K562 (cell line): ENCODE data around the gene ELOVL1. TPM values are rescaled to one million over a fixed set of nuclear protein-coding genes. Genes with fewer than 3 reads are reported as not detected.

Source experiments
- BHLHE40 ChIP-seq: IDR thresholded peaks from 2 replicates; pipeline ENCODE4 v1.6.1; 2011; ENCODE audit warnings: low read length, improper control_type of control experiment
- CREB1 ChIP-seq, 2 experiments: sonication (generic) in 1 of 2; formaldehyde crosslinking in 1 of 2; IDR thresholded peaks; 2 replicates each; pipeline versions ENCODE4 v1.6.1 to v1.8.0; 2012 to 2022; ENCODE audit warnings: inconsistent platforms in 1 of 2, mild to moderate bottlenecking in 1 of 2, missing genetic modification reagents in 1 of 2, moderate library complexity in 1 of 2
- HDAC2 ChIP-seq: fragments of 450-650 bp; IDR thresholded peaks from 2 replicates; pipeline ENCODE4 v1.6.1; 2016; ENCODE audit warnings: mild to moderate bottlenecking
- KLF13 ChIP-seq: fragments of 450-650 bp; IDR thresholded peaks from 2 replicates; pipeline ENCODE4 v1.6.1; 2016; ENCODE audit warnings: missing genetic modification characterization, low read depth, mild to moderate bottlenecking, missing compliant biosample characterization, moderate library complexity, borderline replicate concordance
- PHF20 ChIP-seq: fragments of 450-650 bp; IDR thresholded peaks from 2 replicates; pipeline ENCODE4 v1.6.1; 2018; ENCODE audit not compliant: partially characterized antibody
- RB1 ChIP-seq: fragments of 450-650 bp; IDR thresholded peaks from 2 replicates; pipeline ENCODE4 v1.6.1; 2017; ENCODE audit warnings: low read depth, mild to moderate bottlenecking
- RBBP5 ChIP-seq: fragments of 200-600 bp; sonication (generic); IDR thresholded peaks from 2 replicates; pipeline ENCODE4 v1.6.1; 2012; ENCODE audit warnings: borderline replicate concordance, mild to moderate bottlenecking, low read length, control low read depth, inconsistent platforms; ENCODE audit not compliant: insufficient read depth, poor library complexity, severe bottlenecking
- RBM22 ChIP-seq: fragments of 200-400 bp; formaldehyde crosslinking; IDR thresholded peaks from 2 replicates; pipeline ENCODE4 v1.6.1; 2018; ENCODE audit warnings: low read length, low read depth; ENCODE audit not compliant: poor library complexity, severe bottlenecking
- SNRNP70 ChIP-seq: fragments of 200-400 bp; formaldehyde crosslinking; optimal IDR thresholded peaks from 2 replicates; pipeline ENCODE3; 2017; ENCODE audit warnings: low read depth, low read length
- TAF9B ChIP-seq: fragments of 450-650 bp; IDR thresholded peaks from 2 replicates; pipeline ENCODE4 v1.6.1; 2018; ENCODE audit warnings: mild to moderate bottlenecking; ENCODE audit not compliant: partially characterized antibody
- TGIF2 ChIP-seq: sonication (generic); formaldehyde crosslinking; IDR thresholded peaks from 2 replicates; pipeline ENCODE4 v1.8.1; 2022; ENCODE audit warnings: mild to moderate bottlenecking, missing genetic modification reagents, moderate library complexity
- U2AF1 ChIP-seq: fragments of 200-400 bp; formaldehyde crosslinking; optimal IDR thresholded peaks from 2 replicates; pipeline ENCODE3; 2017; ENCODE audit warnings: mild to moderate bottlenecking, low read depth, low read length, moderate library complexity
- polyA plus RNA-seq, 8 experiments: library from polyadenylated mRNA; depleted of rRNA in 4 of 8; stranded (reverse) in 5 of 8; unstranded in 3 of 8; fragments of >200 nt; fragmentation: Nextera tagmentation in 2 of 8; fragmentation: Illumina TruSeq in 1 of 8; extraction: Ambion mirVana in 2 of 8; extraction: Trizol in 1 of 8; gene quantifications; 2 replicates each; pipeline versions ENCODE4 v1.2.1 to v1.2.3, GENCODE V29; 2011 to 2014; ENCODE audit warnings: inconsistent platforms in 1 of 8, missing spikeins in 1 of 8
- total RNA-seq, 7 experiments: library from RNA; depleted of rRNA in 6 of 7; stranded (reverse); fragments of >200 nt in 6 of 7; fragmentation: Illumina TruSeq in 2 of 7; extraction: Trizol in 2 of 7; gene quantifications; 2 replicates each; pipeline versions ENCODE4 v1.2.1 to v1.2.3, GENCODE V29; 2011 to 2021; ENCODE audit warnings: low replicate concordance in 1 of 7
- TF ChIP-seq, protein P1 (sequence below), 3 experiments: fragments of 200-800 bp in 1 of 3; sonication (Bioruptor generic) in 1 of 3; sonication (generic) in 1 of 3; formaldehyde crosslinking in 1 of 3; IDR thresholded peaks; 2 replicates each; pipeline versions ENCODE4 v1.6.1 to v1.8.0; 2016 to 2022; ENCODE audit warnings: mild to moderate bottlenecking in 2 of 3, missing compliant biosample characterization in 2 of 3, missing genetic modification characterization in 2 of 3, missing genetic modification reagents in 1 of 3
- TF ChIP-seq, protein P2 (sequence below), 2 experiments: IDR thresholded peaks; 2 replicates each; pipeline ENCODE4 v1.6.1; 2011; ENCODE audit warnings: borderline replicate concordance in 1 of 2, control low read depth in 1 of 2, low read depth in 1 of 2, low read length in 1 of 2, mild to moderate bottlenecking in 1 of 2, mixed read lengths in 1 of 2, moderate library complexity in 1 of 2; ENCODE audit not compliant: insufficient read depth in 1 of 2, insufficient read length in 1 of 2, poor library complexity in 1 of 2, severe bottlenecking in 1 of 2; ENCODE audit errors: extremely low read depth in 1 of 2
- TF ChIP-seq, protein P3 (sequence below): sonication (generic); formaldehyde crosslinking; IDR thresholded peaks from 2 replicates; pipeline ENCODE4 v1.9.0; 2022; ENCODE audit warnings: mild to moderate bottlenecking, missing genetic modification reagents
- TF ChIP-seq, protein P4 (sequence below): sonication (generic); formaldehyde crosslinking; IDR thresholded peaks from 2 replicates; pipeline ENCODE4 v1.8.0; 2022; ENCODE audit warnings: mild to moderate bottlenecking, missing genetic modification reagents

Gene ELOVL1
- total and polyA plus RNA-seq, 9 of the 15 experiments (the other 6 are each of a cell fraction or from before 2014, with no cell fraction given): 51.0 to 157 (median 70.3) TPM

DNA sequence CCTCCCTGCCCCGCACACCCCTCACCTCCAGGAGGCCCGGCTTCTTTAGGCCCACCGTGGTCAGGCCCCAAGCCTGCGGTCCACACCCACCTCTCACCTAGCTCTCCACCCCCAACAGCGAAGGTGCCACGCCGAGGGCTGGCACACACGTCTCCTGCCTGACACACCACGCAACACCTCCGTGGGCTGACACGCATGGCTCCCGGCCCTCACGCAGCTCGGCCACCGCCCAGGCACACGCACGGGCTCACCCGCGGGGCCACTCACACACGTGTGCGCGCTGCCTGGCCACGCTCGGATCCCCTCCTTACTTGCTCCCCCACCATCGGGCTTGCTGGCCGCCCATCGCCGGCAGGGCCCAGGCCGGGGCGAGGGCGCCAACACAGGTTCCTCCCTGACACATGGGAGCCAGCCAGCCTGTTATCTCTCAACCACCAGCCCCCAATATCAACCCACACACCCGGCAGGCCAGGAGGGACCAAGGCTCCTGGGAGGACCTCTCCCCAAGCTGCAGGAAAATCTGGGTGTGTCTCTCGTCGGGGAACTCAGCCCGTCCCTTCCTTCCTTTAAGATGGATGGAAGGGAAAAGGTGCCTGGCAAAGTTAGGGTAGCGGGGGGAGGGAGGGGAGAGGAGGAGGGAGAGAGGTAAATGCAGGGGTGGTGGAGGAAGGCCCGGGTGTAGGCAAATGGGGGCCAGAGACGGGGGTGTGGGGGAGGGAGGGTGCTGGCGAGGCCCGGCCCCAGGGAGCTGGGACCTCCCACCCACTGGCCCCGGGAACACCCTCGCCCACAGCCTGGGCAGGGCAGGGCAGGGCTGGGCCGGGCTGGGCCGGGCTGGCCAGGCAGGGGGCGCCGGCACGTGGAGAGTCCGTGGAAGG, 546 bp downstream of the ELOVL1 start (continued):
- TF ChIP-seq, protein P1, sequence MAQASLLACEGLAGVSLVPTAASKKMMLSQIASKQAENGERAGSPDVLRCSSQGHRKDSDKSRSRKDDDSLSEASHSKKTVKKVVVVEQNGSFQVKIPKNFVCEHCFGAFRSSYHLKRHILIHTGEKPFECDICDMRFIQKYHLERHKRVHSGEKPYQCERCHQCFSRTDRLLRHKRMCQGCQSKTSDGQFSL (CRISPR knock-in tag; IDR thresholded peaks at IDR 0.05): peak; percentile 54; the same call in 1 of the 2 replicates
- TF ChIP-seq, protein P1 (tag; IDR thresholded peaks at IDR 0.05): no peak
- TF ChIP-seq RBBP5 (peak; percentile 15), SNRNP70 (no peak), HDAC2 (peak; percentile 56; the same call in 1 of the 2 replicates), KLF13 (tag) (0 out of 2 replicates have a peak, but pooled peaks have one; percentile 43), BHLHE40 (peak; percentile 9; the same call in 1 of the 2 replicates), RB1 (0 out of 2 replicates have a peak, but pooled peaks have one; percentile 37), PHF20 (peak; percentile 25), TAF9B (peak; percentile 11), CREB1 (IDR thresholded peaks at IDR 0.05) (peak; percentile 28; the same call in 1 of the 2 replicates), CREB1 (CRISPR knock-in tag; IDR thresholded peaks at IDR 0.05) (no peak), U2AF1 (peak; percentile 78), TGIF2 (CRISPR knock-in tag) (0 out of 2 replicates have a peak, but pooled peaks have one; percentile 35), RBM22 (peak; percentile 73)
- TF ChIP-seq, protein P2, sequence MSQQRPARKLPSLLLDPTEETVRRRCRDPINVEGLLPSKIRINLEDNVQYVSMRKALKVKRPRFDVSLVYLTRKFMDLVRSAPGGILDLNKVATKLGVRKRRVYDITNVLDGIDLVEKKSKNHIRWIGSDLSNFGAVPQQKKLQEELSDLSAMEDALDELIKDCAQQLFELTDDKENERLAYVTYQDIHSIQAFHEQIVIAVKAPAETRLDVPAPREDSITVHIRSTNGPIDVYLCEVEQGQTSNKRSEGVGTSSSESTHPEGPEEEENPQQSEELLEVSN (IDR thresholded peaks at IDR 0.05; ENCODE audit: borderline replicate concordance in 1 of 2, extremely low read depth in 1 of 2, insufficient read depth in 1 of 2, insufficient read length in 1 of 2, low read depth in 1 of 2, low read length in 1 of 2, poor library complexity in 1 of 2, severe bottlenecking in 1 of 2): peak; percentile 66 to 87
- TF ChIP-seq, protein P3, sequence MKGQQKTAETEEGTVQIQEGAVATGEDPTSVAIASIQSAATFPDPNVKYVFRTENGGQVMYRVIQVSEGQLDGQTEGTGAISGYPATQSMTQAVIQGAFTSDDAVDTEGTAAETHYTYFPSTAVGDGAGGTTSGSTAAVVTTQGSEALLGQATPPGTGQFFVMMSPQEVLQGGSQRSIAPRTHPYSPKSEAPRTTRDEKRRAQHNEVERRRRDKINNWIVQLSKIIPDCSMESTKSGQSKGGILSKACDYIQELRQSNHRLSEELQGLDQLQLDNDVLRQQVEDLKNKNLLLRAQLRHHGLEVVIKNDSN (CRISPR knock-in tag): peak; percentile 65
- TF ChIP-seq, protein P4, sequence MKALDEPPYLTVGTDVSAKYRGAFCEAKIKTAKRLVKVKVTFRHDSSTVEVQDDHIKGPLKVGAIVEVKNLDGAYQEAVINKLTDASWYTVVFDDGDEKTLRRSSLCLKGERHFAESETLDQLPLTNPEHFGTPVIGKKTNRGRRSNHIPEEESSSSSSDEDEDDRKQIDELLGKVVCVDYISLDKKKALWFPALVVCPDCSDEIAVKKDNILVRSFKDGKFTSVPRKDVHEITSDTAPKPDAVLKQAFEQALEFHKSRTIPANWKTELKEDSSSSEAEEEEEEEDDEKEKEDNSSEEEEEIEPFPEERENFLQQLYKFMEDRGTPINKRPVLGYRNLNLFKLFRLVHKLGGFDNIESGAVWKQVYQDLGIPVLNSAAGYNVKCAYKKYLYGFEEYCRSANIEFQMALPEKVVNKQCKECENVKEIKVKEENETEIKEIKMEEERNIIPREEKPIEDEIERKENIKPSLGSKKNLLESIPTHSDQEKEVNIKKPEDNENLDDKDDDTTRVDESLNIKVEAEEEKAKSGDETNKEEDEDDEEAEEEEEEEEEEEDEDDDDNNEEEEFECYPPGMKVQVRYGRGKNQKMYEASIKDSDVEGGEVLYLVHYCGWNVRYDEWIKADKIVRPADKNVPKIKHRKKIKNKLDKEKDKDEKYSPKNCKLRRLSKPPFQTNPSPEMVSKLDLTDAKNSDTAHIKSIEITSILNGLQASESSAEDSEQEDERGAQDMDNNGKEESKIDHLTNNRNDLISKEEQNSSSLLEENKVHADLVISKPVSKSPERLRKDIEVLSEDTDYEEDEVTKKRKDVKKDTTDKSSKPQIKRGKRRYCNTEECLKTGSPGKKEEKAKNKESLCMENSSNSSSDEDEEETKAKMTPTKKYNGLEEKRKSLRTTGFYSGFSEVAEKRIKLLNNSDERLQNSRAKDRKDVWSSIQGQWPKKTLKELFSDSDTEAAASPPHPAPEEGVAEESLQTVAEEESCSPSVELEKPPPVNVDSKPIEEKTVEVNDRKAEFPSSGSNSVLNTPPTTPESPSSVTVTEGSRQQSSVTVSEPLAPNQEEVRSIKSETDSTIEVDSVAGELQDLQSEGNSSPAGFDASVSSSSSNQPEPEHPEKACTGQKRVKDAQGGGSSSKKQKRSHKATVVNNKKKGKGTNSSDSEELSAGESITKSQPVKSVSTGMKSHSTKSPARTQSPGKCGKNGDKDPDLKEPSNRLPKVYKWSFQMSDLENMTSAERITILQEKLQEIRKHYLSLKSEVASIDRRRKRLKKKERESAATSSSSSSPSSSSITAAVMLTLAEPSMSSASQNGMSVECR (CRISPR knock-in tag): peak; percentile 85; the same call in 1 of the 2 replicates
